Measurements from ENCODE around the gene ADGRV1. TPM values are rescaled to one million over a fixed set of nuclear protein-coding genes. Genes with fewer than 3 reads are reported as not detected.

The ADGRV1 gene
- total RNA-seq, 1 donor from 2014 or later = 10.0 TPM

GRCh38 chr5:90636948-90637347, 78.4 kb downstream of the ADGRV1 start:
- H3K27ac ChIP-seq (ENCODE audit: low read depth, low read length) = no peak overlapping the region

DNA sequence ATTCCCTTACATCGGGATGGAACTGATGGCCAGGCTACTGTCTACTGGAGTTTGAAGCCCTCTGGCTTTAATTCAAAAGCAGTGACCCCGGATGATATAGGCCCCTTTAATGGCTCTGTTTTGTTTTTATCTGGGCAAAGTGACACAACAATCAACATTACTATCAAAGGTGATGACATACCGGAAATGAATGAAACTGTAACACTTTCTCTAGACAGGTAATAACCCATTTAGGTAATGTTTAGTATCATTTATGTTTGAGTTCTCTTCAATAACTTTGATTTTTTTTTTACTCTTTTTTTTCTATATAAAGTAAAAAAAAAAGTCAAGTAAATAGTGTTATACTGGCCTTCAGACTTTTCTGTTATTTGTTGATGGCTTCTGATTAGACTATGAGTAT, 79.1 kb downstream of the ADGRV1 start:
- Mint-ChIP-seq H3K4me1 (ENCODE audit: low read depth, unreplicated experiment) (peaks cover 4% of the 10 kb centered on the region), H3K36me3 (ENCODE audit: low read depth, unreplicated experiment) (no peaks in the 10 kb centered on the region), H3K27me3 (ENCODE audit: low read depth, unreplicated experiment) (no peaks in the 10 kb centered on the region), H3K27ac (ENCODE audit: unreplicated experiment) (no peak overlapping the region), H3K9me3 (ENCODE audit: unreplicated experiment) (no peaks in the 10 kb centered on the region), H3K4me3 (ENCODE audit: unreplicated experiment) (no peak overlapping the region)
- Histone ChIP-seq H3K36me3 (ENCODE audit: insufficient read depth, low read length) (no peaks in the 10 kb centered on the region), H3K79me2 (ENCODE audit: insufficient read depth, low read length) (no peaks in the 10 kb centered on the region), H3K27ac (ENCODE audit: low read depth, low read length) (no peak overlapping the region), H3K4me3 (ENCODE audit: insufficient read depth, low read depth, low read length) (no peak overlapping the region), H3K9me3 (ENCODE audit: insufficient read depth, low read depth, low read length) (no peaks in the 10 kb centered on the region), H3K9ac (ENCODE audit: low read length) (no peak overlapping the region), H4K20me1 (ENCODE audit: insufficient read depth, low read length) (no peaks in the 10 kb centered on the region), H3K27me3 (ENCODE audit: insufficient read depth, low read length) (no peaks in the 10 kb centered on the region), H3K4me1 (ENCODE audit: insufficient read depth, low read length) (no peaks in the 10 kb centered on the region), H3K4me2 (ENCODE audit: low read length) (no peak overlapping the region), H2AFZ (ENCODE audit: low read depth, low read length) (no peak overlapping the region)
- FAIRE-seq (no peak), DNase-seq (ENCODE audit: low read depth) (no peak)
- TF ChIP-seq EZH2 (IDR thresholded peaks at IDR 0.05; ENCODE audit: insufficient read depth, low read length) = no peak
- TF ChIP-seq, protein P1, sequence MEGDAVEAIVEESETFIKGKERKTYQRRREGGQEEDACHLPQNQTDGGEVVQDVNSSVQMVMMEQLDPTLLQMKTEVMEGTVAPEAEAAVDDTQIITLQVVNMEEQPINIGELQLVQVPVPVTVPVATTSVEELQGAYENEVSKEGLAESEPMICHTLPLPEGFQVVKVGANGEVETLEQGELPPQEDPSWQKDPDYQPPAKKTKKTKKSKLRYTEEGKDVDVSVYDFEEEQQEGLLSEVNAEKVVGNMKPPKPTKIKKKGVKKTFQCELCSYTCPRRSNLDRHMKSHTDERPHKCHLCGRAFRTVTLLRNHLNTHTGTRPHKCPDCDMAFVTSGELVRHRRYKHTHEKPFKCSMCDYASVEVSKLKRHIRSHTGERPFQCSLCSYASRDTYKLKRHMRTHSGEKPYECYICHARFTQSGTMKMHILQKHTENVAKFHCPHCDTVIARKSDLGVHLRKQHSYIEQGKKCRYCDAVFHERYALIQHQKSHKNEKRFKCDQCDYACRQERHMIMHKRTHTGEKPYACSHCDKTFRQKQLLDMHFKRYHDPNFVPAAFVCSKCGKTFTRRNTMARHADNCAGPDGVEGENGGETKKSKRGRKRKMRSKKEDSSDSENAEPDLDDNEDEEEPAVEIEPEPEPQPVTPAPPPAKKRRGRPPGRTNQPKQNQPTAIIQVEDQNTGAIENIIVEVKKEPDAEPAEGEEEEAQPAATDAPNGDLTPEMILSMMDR (IDR thresholded peaks at IDR 0.05; ENCODE audit: insufficient read depth, low read depth, low read length) = no peak

More at GRCh38 chr5:90636948-90637347, 78.4 kb downstream of the ADGRV1 start:
- Mint-ChIP-seq H3K27ac (ENCODE audit: unreplicated experiment) (no peak overlapping the region), H3K4me3 (ENCODE audit: unreplicated experiment) (no peak overlapping the region), H3K36me3 (ENCODE audit: low read depth, unreplicated experiment) (no peaks in the 10 kb centered on the region), H3K9me3 (ENCODE audit: unreplicated experiment) (no peaks in the 10 kb centered on the region), H3K4me1 (ENCODE audit: low read depth, unreplicated experiment) (peaks cover 6% of the 10 kb centered on the region), H3K27me3 (ENCODE audit: low read depth, unreplicated experiment) (no peaks in the 10 kb centered on the region)
- FAIRE-seq = no peak
- no peaks in the 10 kb centered on the region for H4K20me1 ChIP-seq (ENCODE audit: insufficient read depth, low read length)
- H3K27me3 ChIP-seq (ENCODE audit: insufficient read depth, low read length) = no peaks in the 10 kb centered on the region
- no peak overlapping the region for H3K4me3 ChIP-seq (ENCODE audit: insufficient read depth, low read depth, low read length)
- no peaks in the 10 kb centered on the region for H3K79me2 ChIP-seq (ENCODE audit: insufficient read depth, low read length)
- no peak overlapping the region for H2AFZ ChIP-seq (ENCODE audit: low read depth, low read length)
- no peak overlapping the region for H3K4me2 ChIP-seq (ENCODE audit: low read length)
- no peak overlapping the region for H3K9ac ChIP-seq (ENCODE audit: low read length)
- TF ChIP-seq, protein P1 (IDR thresholded peaks at IDR 0.05; ENCODE audit: insufficient read depth, low read depth, low read length) = no peak
- no peak for TF ChIP-seq EZH2 (IDR thresholded peaks at IDR 0.05; ENCODE audit: insufficient read depth, low read length)
- H3K36me3 ChIP-seq (ENCODE audit: insufficient read depth, low read length) = no peaks in the 10 kb centered on the region
- no peak for DNase-seq (ENCODE audit: low read depth)
- H3K9me3 ChIP-seq (ENCODE audit: insufficient read depth, low read depth, low read length) = no peaks in the 10 kb centered on the region
- no peaks in the 10 kb centered on the region for H3K4me1 ChIP-seq (ENCODE audit: insufficient read depth, low read length)

GRCh38 chr5:90638878-90639277, 80.3 kb downstream of the ADGRV1 start:
- no peak for TF ChIP-seq EZH2 (IDR thresholded peaks at IDR 0.05; ENCODE audit: insufficient read depth, low read length)
- TF ChIP-seq, protein P1 (IDR thresholded peaks at IDR 0.05; ENCODE audit: insufficient read depth, low read depth, low read length) = no peak
- Mint-ChIP-seq H3K4me1 (ENCODE audit: low read depth, unreplicated experiment) (peaks cover 3% of the 10 kb centered on the region), H3K27me3 (ENCODE audit: low read depth, unreplicated experiment) (no peaks in the 10 kb centered on the region), H3K27ac (ENCODE audit: unreplicated experiment) (no peak overlapping the region), H3K4me3 (ENCODE audit: unreplicated experiment) (no peak overlapping the region), H3K9me3 (ENCODE audit: unreplicated experiment) (no peaks in the 10 kb centered on the region), H3K36me3 (ENCODE audit: low read depth, unreplicated experiment) (no peaks in the 10 kb centered on the region)
- no peak for FAIRE-seq
- Histone ChIP-seq H2AFZ (ENCODE audit: low read depth, low read length) (no peak overlapping the region), H3K9ac (ENCODE audit: low read length) (no peak overlapping the region), H3K4me3 (ENCODE audit: insufficient read depth, low read depth, low read length) (no peak overlapping the region), H3K9me3 (ENCODE audit: insufficient read depth, low read depth, low read length) (no peaks in the 10 kb centered on the region), H4K20me1 (ENCODE audit: insufficient read depth, low read length) (no peaks in the 10 kb centered on the region), H3K4me1 (ENCODE audit: insufficient read depth, low read length) (no peaks in the 10 kb centered on the region), H3K27ac (ENCODE audit: low read depth, low read length) (no peak overlapping the region), H3K27me3 (ENCODE audit: insufficient read depth, low read length) (no peaks in the 10 kb centered on the region), H3K36me3 (ENCODE audit: insufficient read depth, low read length) (no peaks in the 10 kb centered on the region), H3K4me2 (ENCODE audit: low read length) (no peak overlapping the region), H3K79me2 (ENCODE audit: insufficient read depth, low read length) (no peaks in the 10 kb centered on the region)
- DNase-seq (ENCODE audit: low read depth) = no peak
